GM19043 (cell line): Measurements from ENCODE around the gene ADAM12.

Source experiments
- ATAC-seq: cut with Tn5 transposase; IDR thresholded peaks from one replicate; pipeline ENCODE4 v1.9.1; 2021; ENCODE audit warnings: low read depth; ENCODE audit not compliant: unreplicated experiment

ADAM12 gene

GRCh38 chr10:126158133-126158892 is 230.0 kb downstream of the ADAM12 start:
- no peak for ATAC-seq

GRCh38 chr10:126157189-126157588 is 231.1 kb downstream of the ADAM12 start:
- ATAC-seq: no peak

- ATAC-seq: no peak
Observed at GRCh38 chr10:126156503-126156902, 231.8 kb downstream of the ADAM12 start.

- ATAC-seq: no peak
Observed at GRCh38 chr10:126156012-126156411, 232.3 kb downstream of the ADAM12 start.

- ATAC-seq: no peak
Observed at GRCh38 chr10:126155528-126155927, 232.7 kb downstream of the ADAM12 start.

- no peak for ATAC-seq
Observed at GRCh38 chr10:126153711-126154628, 234.3 kb downstream of the ADAM12 start.

- no peak for ATAC-seq
Observed at GRCh38 chr10:126147866-126148587, 240.2 kb downstream of the ADAM12 start.

GRCh38 chr10:126146771-126147170 is 241.5 kb downstream of the ADAM12 start:
- ATAC-seq: no peak

GRCh38 chr10:126143117-126143516 is 245.2 kb downstream of the ADAM12 start:
- ATAC-seq: no peak

GRCh38 chr10:126140746-126141273 is 247.5 kb downstream of the ADAM12 start:
- no peak for ATAC-seq

- no peak for ATAC-seq
Observed at GRCh38 chr10:126137562-126138221, 250.6 kb downstream of the ADAM12 start.

GRCh38 chr10:126135941-126136595 is 252.2 kb downstream of the ADAM12 start:
- no peak for ATAC-seq

- ATAC-seq: no peak
Observed at GRCh38 chr10:126135177-126135576, 253.1 kb downstream of the ADAM12 start.

GRCh38 chr10:126133906-126134656 is 254.2 kb downstream of the ADAM12 start:
- ATAC-seq: no peak

- ATAC-seq: no peak
Observed at GRCh38 chr10:126133082-126133620, 255.1 kb downstream of the ADAM12 start.

- ATAC-seq: no peak
Observed at GRCh38 chr10:126131341-126131740, 256.9 kb downstream of the ADAM12 start.

- no peak for ATAC-seq
Observed at GRCh38 chr10:126130271-126130710, 258.0 kb downstream of the ADAM12 start.

- ATAC-seq: no peak
Observed at GRCh38 chr10:126129026-126129425, 259.3 kb downstream of the ADAM12 start.

GRCh38 chr10:126128581-126128980 is 259.7 kb downstream of the ADAM12 start:
- no peak for ATAC-seq
